HepG2 (cell line): ENCODE data around the gene OSGEPL1. TPM values are rescaled to one million over a fixed set of nuclear protein-coding genes. Genes with fewer than 3 reads are reported as not detected.
A peak's percentile ranks its signal among the peaks of the same experiment; 100 is the strongest.

ENCODE experiments used
- ATAC-seq: fragments of 200-7000 bp; cut with Tn5 transposase; 3 replicates; pipeline ENCODE4 v1.9.1; 2020; ENCODE audit warnings: mild to moderate bottlenecking, moderate library complexity
- BruUV-seq: library from RNA; stranded (reverse); fragments of 400-500 nt; replicated peaks from 2 replicates; lab custom pipeline; 2021; lab: Mats Ljungman, UMichigan
- CTCF ChIA-PET: fragments of 300-600 bp; formaldehyde crosslinking; extraction: SDS; loops from one replicate; lab custom pipeline; 2021; ENCODE audit warnings: low total read pairs, inconsistent platforms, low intra/inter-chr PET ratio; lab: Yijun Ruan, JAX
- POLR2A ChIA-PET: fragments of 350-600 bp; sonication (Branson Sonifier 250); formaldehyde crosslinking; loops from one replicate; lab custom pipeline; 2020; ENCODE audit warnings: antibody characterized with exemption, inconsistent platforms; lab: Yijun Ruan, JAX
- DNase-seq: peaks from one replicate; pipeline ENCODE4 v3.0.0-alpha.2; 2015; ENCODE audit warnings: low spot score
- FAIRE-seq: peaks from 3 replicates; lab custom pipeline; 2011; peaks lifted over from hg19 to GRCh38; lab: Jason Lieb, UNC
- H2AFZ ChIP-seq: one replicate; pipeline ENCODE4 v1.6.1; 2011; ENCODE audit warnings: low read length, inconsistent platforms
- H3K27ac ChIP-seq: fragments of 300-600 bp; 3 replicates; pipeline ENCODE4 v1.8.0; 2011; ENCODE audit warnings: mixed run types, mild to moderate bottlenecking, mixed read lengths, low read length, inconsistent platforms; ENCODE audit not compliant: insufficient read depth; ENCODE audit errors: extremely low read length
- H3K27me3 ChIP-seq, 2 experiments: fragments of 200-600 bp in 1 of 2; 2 replicates in 1 of 2; 3 replicates in 1 of 2; pipeline versions ENCODE4 v1.6.0 to v1.8.0; 2011; ENCODE audit warnings: low read length in 2 of 2, mild to moderate bottlenecking in 2 of 2, moderate library complexity in 2 of 2, inconsistent platforms in 1 of 2; ENCODE audit not compliant: insufficient read depth in 2 of 2, control insufficient read depth in 1 of 2
- H3K36me3 ChIP-seq, 2 experiments: fragments of 200-600 bp in 1 of 2; replicated peaks in 1 of 2; 2 replicates in 1 of 2; 3 replicates in 1 of 2; pipeline versions ENCODE4 v1.5.1 to v1.8.0; 2011; ENCODE audit warnings: low read length in 2 of 2, inconsistent platforms in 1 of 2; ENCODE audit not compliant: insufficient read depth in 2 of 2, control insufficient read depth in 1 of 2
- H3K4me1 ChIP-seq: 2 replicates; pipeline ENCODE4 v1.5.1; 2012; ENCODE audit warnings: low read length, inconsistent platforms; ENCODE audit not compliant: insufficient read depth
- H3K4me2 ChIP-seq: 2 replicates; pipeline ENCODE4 v1.6.0; 2011; ENCODE audit warnings: low read depth, low read length, inconsistent platforms
- H3K4me3 ChIP-seq, 3 experiments: fragments of 200-600 bp in 1 of 3; sonication (generic), shearing (Covaris generic) in 1 of 3; replicated peaks in 1 of 3; 2 replicates each; pipeline ENCODE4 v1.5.1; 2011 to 2016; ENCODE audit warnings: low read length in 3 of 3, inconsistent platforms in 2 of 3, low read depth in 2 of 3, mild to moderate bottlenecking in 2 of 3, control low read depth in 1 of 3, mixed read lengths in 1 of 3; ENCODE audit not compliant: insufficient read depth in 1 of 3
- H3K79me2 ChIP-seq: one replicate; pipeline ENCODE4 v1.6.1; 2011; ENCODE audit warnings: low read length, inconsistent platforms; ENCODE audit not compliant: insufficient read depth
- H3K9ac ChIP-seq: 2 replicates; pipeline ENCODE4 v1.6.0; 2011; ENCODE audit warnings: mild to moderate bottlenecking, low read depth, low read length, inconsistent platforms; ENCODE audit not compliant: insufficient read depth
- H3K9me3 ChIP-seq: 2 replicates; pipeline ENCODE4 v1.5.1; 2012; ENCODE audit warnings: mild to moderate bottlenecking, low read length
- H4K20me1 ChIP-seq: 2 replicates; pipeline ENCODE4 v1.6.0; 2011; ENCODE audit warnings: inconsistent platforms, mild to moderate bottlenecking, low read length, moderate library complexity; ENCODE audit not compliant: insufficient read depth
- CEBPZ ChIP-seq: IDR thresholded peaks from 2 replicates; pipeline ENCODE4 v1.6.1; 2012; ENCODE audit warnings: low read length, improper control_type of control experiment
- E2F2 ChIP-seq: sonication (generic); formaldehyde crosslinking; IDR thresholded peaks from 2 replicates; pipeline ENCODE4 v1.4.0; 2020; ENCODE audit warnings: missing genetic modification reagents, borderline replicate concordance
- GTF3A ChIP-seq: sonication (generic); formaldehyde crosslinking; conservative IDR thresholded peaks from 2 replicates; pipeline ENCODE4 v1.4.0; 2020; ENCODE audit warnings: mild to moderate bottlenecking, missing genetic modification reagents
- PHF8 ChIP-seq: sonication (generic); formaldehyde crosslinking; IDR thresholded peaks from 2 replicates; pipeline ENCODE4 v1.5.0; 2020; ENCODE audit warnings: missing genetic modification reagents
- RBFOX2 ChIP-seq: fragments of 200-400 bp; formaldehyde crosslinking; IDR thresholded peaks from 2 replicates; pipeline ENCODE4 v1.6.1; 2017; ENCODE audit warnings: low read depth, mild to moderate bottlenecking, low read length
- WGBS: methylation state at CpG from one replicate; pipeline ENCODE4 v1.1.6; 2017; ENCODE audit warnings: low lambda C conversion rate; 5-methylcytosine and 5-hydroxymethylcytosine counted together
- in situ Hi-C: cut with HindIII; loops from 2 replicates; pipeline ENCODE4 v1.10.0; 2017; ENCODE audit warnings: low pct_unique_long_range_greater_than_20kb; ENCODE audit not compliant: extremely low pct_ligation_motif_present
- intact Hi-C: fragments of 100-400 bp; cut with micrococcal nuclease; formaldehyde crosslinking; loops from one replicate; pipeline ENCODE4 v1.10.0; 2022; ENCODE audit not compliant: unreplicated experiment
- polyA plus RNA-seq, 8 experiments: library from polyadenylated mRNA; depleted of rRNA in 3 of 8; stranded (reverse) in 7 of 8; unstranded in 1 of 8; fragments of >200 nt; fragmentation: Illumina TruSeq in 4 of 8; extraction: Trizol in 4 of 8; gene quantifications; 2 replicates each; pipeline versions ENCODE4 v1.2.1 to v1.2.3, GENCODE V29; 2011 to 2016; ENCODE audit warnings: low read depth in 4 of 8, missing spikeins in 1 of 8, mixed read lengths in 1 of 8; ENCODE audit not compliant: insufficient read depth in 1 of 8
- total RNA-seq, 5 experiments: library from RNA; depleted of rRNA; stranded (reverse); fragments of >200 nt; fragmentation: Illumina TruSeq; extraction: Trizol; gene quantifications; 2 replicates each; pipeline ENCODE4 v1.2.3, GENCODE V29; 2016; ENCODE audit warnings: low read depth in 1 of 5

Gene OSGEPL1
- total and polyA plus RNA-seq, 2 of the 13 experiments (the other 11 are each of a cell fraction or from before 2014, with no cell fraction given) = 10.2 to 10.8 TPM

- TF ChIP-seq CEBPZ (no peak), PHF8 (no peak)
These were observed 9.6 kb upstream of the OSGEPL1 start (continued) for GRCh38 chr2:189772212-189772611.

GRCh38 chr2:189770590-189771322 lies 8.2 kb upstream of the OSGEPL1 start:
- CTCF ChIA-PET = no interaction called here
- H3K27ac ChIP-seq = no peak overlapping the region
- ATAC-seq = no peak
- FAIRE-seq = no peak
- no peak overlapping the region for H3K9ac ChIP-seq
- no peaks in the 10 kb centered on the region for H3K27me3 ChIP-seq
- in situ Hi-C loops = no loop called here
- no peak overlapping the region for H3K4me2 ChIP-seq
- intact Hi-C loops = no loop called here
- no peak overlapping the region for H2AFZ ChIP-seq
- TF ChIP-seq RBFOX2 = 0 out of 2 replicates have a peak, but pooled peaks have one; percentile 4
- no peak for TF ChIP-seq GTF3A
- no peak for TF ChIP-seq E2F2 (CRISPR knock-in tag)
- no peaks in the 10 kb centered on the region for H4K20me1 ChIP-seq
- BruUV-seq = no TSS peak
- H3K79me2 ChIP-seq = no peaks in the 10 kb centered on the region
- peaks cover 11 to 44% of the 10 kb centered on the region in 2 experiments for H3K36me3 ChIP-seq
- no peaks in the 10 kb centered on the region for H3K9me3 ChIP-seq
- no peak for DNase-seq
- WGBS = 80% methylated on average over 6 of the region's 6 CpGs
- H3K4me1 ChIP-seq = no peaks in the 10 kb centered on the region
- no peak overlapping the region for H3K4me3 ChIP-seq
- POLR2A ChIA-PET = no interaction called here
